ENCODE results near the gene FNDC5. TPM values are rescaled to one million over a fixed set of nuclear protein-coding genes. Genes with fewer than 3 reads are reported as not detected.
A peak's percentile ranks its signal among the peaks of the same experiment; 100 is the strongest.

FNDC5 gene
- total and polyA plus RNA-seq, 9 of the 15 experiments (the other 6 are each of a cell fraction or from before 2014, with no cell fraction given), result 0.06 to 2.1 (median 0.22) TPM

- TF ChIP-seq HINFP (tag; conservative IDR thresholded peaks at IDR 0.05; ENCODE audit: low read depth) (no peak; the same call in 1 of the 2 replicates), MAFK (IDR thresholded peaks at IDR 0.05; ENCODE audit: low read length) (no peak), TAF9B (IDR thresholded peaks at IDR 0.05; ENCODE audit: partially characterized antibody) (no peak), EP300 (IDR thresholded peaks at IDR 0.05; ENCODE audit: low read length) (no peak), ZNF232 (CRISPR knock-in tag; IDR thresholded peaks at IDR 0.05) (peak; percentile 99), ZNF717 (CRISPR knock-in tag; IDR thresholded peaks at IDR 0.05) (no peak), SMAD4 (CRISPR knock-in tag; conservative IDR thresholded peaks at IDR 0.05) (peak; percentile 90), HDGF (IDR thresholded peaks at IDR 0.05) (no peak), THRA (IDR thresholded peaks at IDR 0.05) (no peak), E2F3 (CRISPR knock-in tag; IDR thresholded peaks at IDR 0.05) (peak; percentile 80), ARID2 (IDR thresholded peaks at IDR 0.05) (0 out of 2 replicates have a peak, but pooled peaks have one; percentile 33), HSF4 (CRISPR knock-in tag; IDR thresholded peaks at IDR 0.05; ENCODE audit: borderline replicate concordance) (no peak)
- TF ChIP-seq, protein P1, sequence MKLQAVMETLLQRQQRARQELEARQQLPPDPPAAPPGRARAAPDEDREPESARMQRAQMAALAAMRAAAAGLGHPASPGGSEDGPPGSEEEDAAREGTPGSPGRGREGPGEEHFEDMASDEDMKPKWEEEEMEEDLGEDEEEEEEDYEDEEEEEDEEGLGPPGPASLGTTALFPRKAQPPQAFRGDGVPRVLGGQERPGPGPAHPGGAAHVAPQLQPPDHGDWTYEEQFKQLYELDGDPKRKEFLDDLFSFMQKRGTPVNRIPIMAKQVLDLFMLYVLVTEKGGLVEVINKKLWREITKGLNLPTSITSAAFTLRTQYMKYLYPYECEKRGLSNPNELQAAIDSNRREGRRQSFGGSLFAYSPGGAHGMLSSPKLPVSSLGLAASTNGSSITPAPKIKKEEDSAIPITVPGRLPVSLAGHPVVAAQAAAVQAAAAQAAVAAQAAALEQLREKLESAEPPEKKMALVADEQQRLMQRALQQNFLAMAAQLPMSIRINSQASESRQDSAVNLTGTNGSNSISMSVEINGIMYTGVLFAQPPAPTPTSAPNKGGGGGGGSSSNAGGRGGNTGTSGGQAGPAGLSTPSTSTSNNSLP (IDR thresholded peaks at IDR 0.05; ENCODE audit: borderline replicate concordance, low read depth, low read length), result no peak
Measured at GRCh38 chr1:32886004-32886827, 15.5 kb upstream of the FNDC5 start, which contains the start of gene HPCA (continued).

Data from K562 (cell line).